Keratinocyte (primary cell): Measurements from ENCODE around the gene NRDC. TPM values are rescaled to one million over a fixed set of nuclear protein-coding genes. Genes with fewer than 3 reads are reported as not detected.

Experiments used
- DNase-seq: peaks from one replicate; pipeline ENCODE4 v3.0.0-alpha.2; 2011; ENCODE audit warnings: low read depth, missing footprints, low spot score
- FAIRE-seq: peaks from 2 replicates; lab custom pipeline; 2011; peaks lifted over from hg19 to GRCh38; lab: Jason Lieb, UNC
- H2AFZ ChIP-seq: 2 replicates; pipeline ENCODE4 v1.6.0; 2012; ENCODE audit warnings: low read length, control low read depth, inconsistent platforms; ENCODE audit not compliant: control insufficient read depth
- H3K27ac ChIP-seq: 2 replicates; pipeline ENCODE4 v1.5.1; 2011; ENCODE audit warnings: low read length; ENCODE audit not compliant: control insufficient read depth, insufficient read depth
- H3K27me3 ChIP-seq: 3 replicates; pipeline ENCODE4 v1.6.0; 2011; ENCODE audit warnings: low read length; ENCODE audit not compliant: control insufficient read depth, insufficient read depth; ENCODE audit errors: extremely low read depth
- H3K36me3 ChIP-seq, 2 experiments: 2 replicates in 1 of 2; 3 replicates in 1 of 2; pipeline ENCODE4 v1.5.1; 2011; ENCODE audit warnings: low read length in 2 of 2, mild to moderate bottlenecking in 1 of 2; ENCODE audit not compliant: control insufficient read depth in 2 of 2, insufficient read depth in 2 of 2; ENCODE audit errors: extremely low read depth in 1 of 2
- H3K4me1 ChIP-seq: 3 replicates; pipeline ENCODE4 v1.5.1; 2011; ENCODE audit warnings: low read length; ENCODE audit not compliant: control insufficient read depth, insufficient read depth; ENCODE audit errors: extremely low read depth
- H3K4me2 ChIP-seq: 3 replicates; pipeline ENCODE4 v1.6.0; 2011; ENCODE audit warnings: low read depth, low read length; ENCODE audit not compliant: control insufficient read depth, insufficient read depth; ENCODE audit errors: extremely low read depth
- H3K4me3 ChIP-seq, 3 experiments: fragments of 200-600 bp in 1 of 3; sonication (generic) in 1 of 3; 2 replicates in 2 of 3; 3 replicates in 1 of 3; pipeline ENCODE4 v1.5.1; 2011 to 2016; ENCODE audit warnings: low read length in 3 of 3, mild to moderate bottlenecking in 3 of 3, control low read depth in 2 of 3, inconsistent platforms in 1 of 3, low read depth in 1 of 3, mixed read lengths in 1 of 3, mixed run types in 1 of 3, moderate library complexity in 1 of 3; ENCODE audit not compliant: control insufficient read depth in 2 of 3, insufficient read depth in 2 of 3; ENCODE audit errors: extremely low read depth in 1 of 3
- H3K79me2 ChIP-seq: 2 replicates; pipeline ENCODE4 v1.6.0; 2012; ENCODE audit warnings: low read length; ENCODE audit not compliant: control insufficient read depth, insufficient read depth
- H3K9ac ChIP-seq: 3 replicates; pipeline ENCODE4 v1.6.0; 2011; ENCODE audit warnings: low read length; ENCODE audit not compliant: control insufficient read depth, insufficient read depth; ENCODE audit errors: extremely low read depth
- H3K9me1 ChIP-seq: 3 replicates; pipeline ENCODE4 v1.6.0; 2011; ENCODE audit warnings: low read length; ENCODE audit not compliant: control insufficient read depth, insufficient read depth; ENCODE audit errors: extremely low read depth
- H3K9me3 ChIP-seq: 2 replicates; pipeline ENCODE4 v1.5.1; 2012; ENCODE audit warnings: low read depth, low read length; ENCODE audit not compliant: control insufficient read depth
- H4K20me1 ChIP-seq: 3 replicates; pipeline ENCODE4 v1.6.0; 2011; ENCODE audit warnings: low read length; ENCODE audit not compliant: control insufficient read depth, insufficient read depth; ENCODE audit errors: extremely low read depth
- CTCF ChIP-seq, 3 experiments: IDR thresholded peaks in 1 of 3; conservative IDR thresholded peaks in 1 of 3; optimal IDR thresholded peaks in 1 of 3; 2 replicates in 2 of 3; 3 replicates in 1 of 3; pipeline versions ENCODE3 to v1.5.1; 2011; ENCODE audit warnings: low read length in 3 of 3, mild to moderate bottlenecking in 3 of 3, moderate library complexity in 2 of 3, control low read depth in 1 of 3, inconsistent platforms in 1 of 3; ENCODE audit not compliant: insufficient read depth in 2 of 3; ENCODE audit errors: extremely low read depth in 1 of 3
- EZH2 ChIP-seq: IDR thresholded peaks from one replicate; pipeline ENCODE4 v1.6.1; 2012; ENCODE audit warnings: inconsistent platforms, mild to moderate bottlenecking, low read length, moderate library complexity
- dilution Hi-C: fragments of 300-500 bp; cut with MboI; formaldehyde crosslinking; loops from one replicate; pipeline ENCODE4 v1.7.0; 2020; ENCODE audit warnings: low sequenced_read_pairs; ENCODE audit not compliant: extremely low pct_ligation_motif_present
- polyA plus RNA-seq, 5 experiments: library from polyadenylated mRNA; depleted of rRNA in 3 of 5; stranded (reverse) in 3 of 5; stranded (forward) in 1 of 5; unstranded in 1 of 5; fragments of >200 nt; gene quantifications; 1 replicate in 1 of 5; 2 replicates in 3 of 5; 3 replicates in 1 of 5; pipeline versions ENCODE4 v1.2.1 to v1.2.3, GENCODE V29; 2011 to 2012; ENCODE audit warnings: missing spikeins in 2 of 5, low read depth in 1 of 5, low replicate concordance in 1 of 5

Gene NRDC
- polyA plus RNA-seq, 1 donor (not counting 4 experiments of a cell fraction or from before 2014, with no cell fraction given), result 183 TPM

GRCh38 chr1:51790385-51790784 is 88.1 kb downstream of the NRDC start:
- H3K4me2 ChIP-seq, result no peak overlapping the region
- H3K4me3 ChIP-seq, result no peak overlapping the region
- H3K27ac ChIP-seq, result no peak overlapping the region
- FAIRE-seq, result no peak
- H3K4me1 ChIP-seq, result no peaks in the 10 kb centered on the region
- H4K20me1 ChIP-seq, result no peaks in the 10 kb centered on the region
- H3K27me3 ChIP-seq, result no peaks in the 10 kb centered on the region
- dilution Hi-C loops, result no loop called here
- H2AFZ ChIP-seq, result no peak overlapping the region
- no peaks in the 10 kb centered on the region for H3K79me2 ChIP-seq
- H3K9ac ChIP-seq, result no peak overlapping the region
- no peaks in the 10 kb centered on the region for H3K9me3 ChIP-seq
- no peaks in the 10 kb centered on the region for H3K9me1 ChIP-seq
- no peak for DNase-seq
- peaks cover 32 to 45% of the 10 kb centered on the region in 2 experiments for H3K36me3 ChIP-seq
- no peak for TF ChIP-seq CTCF (optimal IDR thresholded peaks at IDR 0.05 in 1 of 3, IDR thresholded peaks at IDR 0.05 in 1 of 3, conservative IDR thresholded peaks at IDR 0.05 in 1 of 3; ENCODE audit: extremely low read depth in 1 of 3, insufficient read depth in 2 of 3, low read length in 3 of 3)
- TF ChIP-seq EZH2, result no peak

DNA sequence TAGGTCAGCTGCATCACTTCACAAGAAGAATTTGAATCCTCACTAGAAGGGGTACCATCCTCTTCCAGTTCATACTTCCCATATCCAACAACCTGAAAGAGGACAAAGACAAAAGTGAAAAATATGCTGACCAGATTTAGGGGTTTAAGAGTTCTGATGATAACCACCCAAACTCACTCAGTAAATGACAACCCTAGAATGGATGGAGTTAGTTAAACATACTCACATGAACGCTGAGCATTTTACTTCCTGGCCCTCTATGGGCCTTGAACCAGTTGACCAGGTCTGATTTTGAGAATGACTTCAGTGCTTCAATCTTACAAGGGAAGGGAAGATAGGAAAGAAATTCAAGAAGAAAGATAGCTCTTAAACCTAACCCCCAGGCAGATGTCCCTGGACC is 89.2 kb downstream of the NRDC start:
- Histone ChIP-seq H3K36me3 (peaks cover 36 to 45% of the 10 kb centered on the region in 2 experiments), H4K20me1 (no peaks in the 10 kb centered on the region), H3K4me1 (no peaks in the 10 kb centered on the region)

More for the DNA sequence above, 89.2 kb downstream of the NRDC start:
- Histone ChIP-seq H3K27me3 (no peaks in the 10 kb centered on the region), H2AFZ (no peak overlapping the region), H3K4me2 (no peak overlapping the region), H3K4me3 (no peak overlapping the region), H3K9me1 (no peaks in the 10 kb centered on the region), H3K9ac (no peak overlapping the region), H3K27ac (no peak overlapping the region), H3K79me2 (no peaks in the 10 kb centered on the region), H3K9me3 (no peaks in the 10 kb centered on the region)
- dilution Hi-C loops, result no loop called here
- TF ChIP-seq EZH2 (no peak), CTCF (optimal IDR thresholded peaks at IDR 0.05 in 1 of 3, IDR thresholded peaks at IDR 0.05 in 1 of 3, conservative IDR thresholded peaks at IDR 0.05 in 1 of 3; ENCODE audit: extremely low read depth in 1 of 3, insufficient read depth in 2 of 3, low read length in 3 of 3) (no peak)
- no peak for DNase-seq
- FAIRE-seq, result no peak
